Anterior cingulate cortex (tissue), 58 donors: ENCODE results near the gene NUP210.
"Not testable (repeated sequence)": the region's sequence is repeated elsewhere in the genome, so short reads cannot be mapped to it uniquely, and the experiment has no call there.

Source experiments
- DNase-seq, 58 donors: peaks; one replicate each; lab custom pipeline; 2025; lab: John Stamatoyannopoulos, UW

The NUP210 gene

GRCh38 chr3:13378155-13378554 is 42.0 kb downstream of the NUP210 start:
- no peak for DNase-seq

DNA sequence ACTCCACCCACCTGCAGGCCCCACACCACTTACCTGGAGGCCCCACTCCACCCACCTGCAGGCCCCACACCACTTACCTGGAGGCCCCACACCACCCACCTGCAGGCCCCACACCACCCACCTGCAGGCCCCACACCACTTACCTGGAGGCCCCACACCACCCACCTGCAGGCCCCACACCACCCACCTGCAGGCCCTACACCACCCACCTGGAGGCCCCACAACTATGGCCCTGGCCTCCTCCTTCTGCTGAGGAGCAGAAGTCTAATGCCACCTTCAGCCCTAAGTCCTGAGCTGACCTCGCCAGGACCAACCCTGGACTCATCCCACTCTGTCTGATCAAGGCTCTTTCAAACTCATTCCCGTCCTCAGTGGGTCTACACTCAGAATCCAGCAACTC is 42.4 kb downstream of the NUP210 start:
- DNase-seq = not testable (repeated sequence)

GRCh38 chr3:13377021-13377420 is 43.1 kb downstream of the NUP210 start:
- no peak for DNase-seq

- DNase-seq = no peak
Measured at GRCh38 chr3:13376091-13376490, 44.0 kb downstream of the NUP210 start.

DNA sequence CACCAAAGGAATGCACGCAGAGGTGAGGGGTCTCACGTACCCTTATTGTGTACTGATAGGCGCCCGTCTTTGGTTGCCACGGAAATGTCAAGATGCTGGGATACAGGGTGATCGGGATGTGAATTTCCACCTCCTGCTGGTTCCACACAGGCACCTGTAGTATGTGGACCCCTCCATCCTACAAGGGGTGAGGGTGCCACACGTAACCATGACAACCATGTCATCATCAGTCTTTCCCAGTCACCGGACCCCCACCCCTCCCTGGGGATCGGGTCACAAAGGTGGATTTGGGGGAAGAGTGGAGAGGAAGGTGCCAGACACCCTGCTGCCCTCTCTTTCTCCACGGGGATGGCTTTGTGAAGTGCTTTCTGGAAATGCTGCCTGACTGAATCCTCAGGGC is 44.7 kb downstream of the NUP210 start:
- DNase-seq = no peak

DNA sequence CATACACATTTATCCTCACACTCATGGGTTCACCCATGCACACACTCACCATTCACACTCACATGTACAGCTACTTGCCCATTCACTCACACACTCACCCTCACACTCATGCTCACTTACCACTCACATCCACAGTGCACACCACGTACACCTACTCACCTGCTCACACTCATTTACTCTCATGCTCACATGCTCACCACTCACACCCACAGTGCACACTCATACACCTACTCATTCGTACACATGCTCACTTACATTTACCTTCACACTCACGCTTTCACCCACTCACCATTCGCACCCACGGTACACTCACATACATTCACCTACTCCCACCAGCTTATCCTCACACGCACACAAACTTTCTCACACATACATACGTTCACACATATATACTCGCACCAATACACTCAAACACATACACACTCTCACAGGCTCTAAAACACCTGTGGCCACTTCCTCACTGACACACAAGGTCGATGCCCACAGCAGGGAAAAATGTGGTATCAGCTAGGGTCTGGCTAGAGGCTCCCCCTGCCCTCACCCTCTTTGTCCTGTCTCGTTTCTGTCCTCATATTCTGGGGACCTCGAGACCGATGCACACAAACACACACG is 46.0 kb downstream of the NUP210 start:
- DNase-seq = no peak

GRCh38 chr3:13372656-13373055 is 47.5 kb downstream of the NUP210 start:
- DNase-seq = no peak

DNA sequence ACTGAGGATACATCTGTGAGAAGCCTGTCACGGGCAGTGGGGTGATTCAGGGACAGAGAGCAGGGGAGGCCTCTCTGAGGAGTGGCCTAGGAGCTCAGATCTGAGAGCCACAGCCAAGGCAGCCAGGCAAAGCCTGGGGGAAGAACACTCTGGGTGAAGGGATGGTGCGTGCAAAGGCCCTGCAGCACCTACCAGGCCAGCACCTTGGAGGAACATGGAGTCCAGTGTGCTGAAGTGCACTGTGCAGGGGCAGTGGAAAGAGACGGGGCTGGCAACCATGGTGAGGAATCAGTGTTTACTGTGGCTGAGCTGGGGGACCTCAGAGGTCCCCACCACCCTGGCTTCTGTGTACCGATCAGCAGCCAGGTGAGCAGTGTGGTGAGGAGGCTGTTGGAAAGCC is 48.0 kb downstream of the NUP210 start:
- DNase-seq = no peak

- no peak for DNase-seq
Measured at GRCh38 chr3:13371100-13372075, 48.7 kb downstream of the NUP210 start.

- peak in 20 of 58 donors; percentile 7 to 62 (median 21) for DNase-seq
Measured at GRCh38 chr3:13370609-13371008, 49.5 kb downstream of the NUP210 start.

DNA sequence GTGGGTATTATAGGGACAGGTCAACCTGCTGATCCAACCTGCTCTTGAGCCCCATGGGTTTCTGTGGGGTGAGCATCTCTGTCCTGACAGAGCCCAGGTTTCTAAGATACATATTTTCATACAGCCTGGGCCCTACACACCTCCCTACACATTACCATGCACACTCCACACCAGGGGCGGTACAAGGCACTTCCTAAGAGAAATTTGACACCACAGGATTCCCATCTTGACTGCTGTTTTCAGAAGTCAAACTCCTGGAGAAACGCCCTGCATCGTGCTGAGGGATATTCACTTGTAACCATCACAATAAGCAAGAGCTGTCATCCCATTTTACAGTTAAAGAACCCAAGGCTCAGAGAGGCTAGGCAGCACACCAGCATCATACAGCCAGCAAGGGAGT is 50.1 kb downstream of the NUP210 start:
- DNase-seq = no peak

DNA sequence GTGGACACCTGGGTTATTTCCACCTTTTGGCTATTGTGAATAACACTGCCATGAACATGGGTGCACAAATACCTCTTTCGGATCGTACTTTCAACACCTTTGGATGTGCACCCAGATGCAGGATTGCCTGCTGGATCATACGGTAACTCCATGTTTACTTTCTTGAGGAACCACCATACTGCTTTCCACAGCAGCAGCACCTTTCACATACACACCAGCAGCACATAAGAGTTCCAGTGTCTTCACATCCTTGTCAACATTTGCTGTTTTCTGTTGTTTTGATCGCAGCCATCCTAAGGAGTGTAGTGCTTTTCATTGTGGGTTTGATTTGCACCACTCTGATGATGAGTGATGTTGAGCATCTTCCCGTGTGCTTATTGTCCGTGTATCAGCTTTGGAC is 51.3 kb downstream of the NUP210 start:
- DNase-seq = no peak

- no peak for DNase-seq
Measured at GRCh38 chr3:13367728-13368127, 52.4 kb downstream of the NUP210 start.

DNA sequence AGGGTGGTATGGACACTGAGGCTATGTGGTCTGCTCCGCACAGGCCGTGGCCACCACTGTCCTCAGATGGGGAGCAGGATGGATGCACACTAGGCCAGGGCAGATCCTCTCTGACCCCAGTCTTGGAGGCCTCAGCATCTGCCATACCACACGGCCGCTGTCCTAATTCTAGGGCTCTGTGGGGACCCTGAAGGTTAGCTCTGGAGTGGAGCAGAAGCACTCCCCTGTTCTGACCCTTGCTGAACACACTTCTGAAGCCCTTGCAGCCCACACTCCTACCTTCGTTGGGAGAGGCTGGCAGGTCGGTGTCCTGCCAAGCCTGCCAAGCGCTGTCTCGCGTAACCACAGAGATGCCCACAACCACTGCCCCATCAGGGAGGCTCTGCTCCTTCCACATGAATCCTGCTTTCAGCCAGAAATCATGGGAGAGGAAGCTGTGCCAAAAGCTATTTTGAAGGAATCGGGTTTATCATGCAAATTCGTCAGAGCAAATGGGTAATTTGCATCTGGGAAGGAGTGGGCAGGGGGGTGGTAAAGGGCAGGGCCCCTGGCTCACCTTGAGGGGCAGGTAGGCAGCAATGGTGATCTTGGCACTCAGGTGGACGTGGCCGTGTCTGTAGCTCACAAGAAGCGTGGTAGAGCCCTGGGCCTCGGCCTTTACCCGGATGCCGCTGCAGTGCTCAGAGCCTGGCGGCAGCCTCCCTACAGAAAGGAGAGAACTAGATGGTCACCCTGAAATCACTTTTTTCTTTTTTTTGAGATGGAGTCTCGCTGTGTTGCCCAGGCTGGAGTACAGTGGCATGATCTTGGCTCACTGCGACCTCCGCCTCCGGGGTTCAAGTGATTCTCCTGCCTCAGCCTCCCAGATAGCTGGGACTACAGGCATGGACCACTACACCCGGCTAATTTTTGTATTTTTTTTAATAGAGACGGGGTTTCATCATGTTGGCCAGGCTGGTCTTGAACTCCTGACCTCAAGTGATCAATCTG is 54.4 kb downstream of the NUP210 start:
- DNase-seq = no peak

- DNase-seq = peak in 1 of 58 donors; percentile 21
Measured at GRCh38 chr3:13364602-13365271, 55.4 kb downstream of the NUP210 start.

- no peak for DNase-seq
Measured at GRCh38 chr3:13362551-13362950, 57.6 kb downstream of the NUP210 start.

DNA sequence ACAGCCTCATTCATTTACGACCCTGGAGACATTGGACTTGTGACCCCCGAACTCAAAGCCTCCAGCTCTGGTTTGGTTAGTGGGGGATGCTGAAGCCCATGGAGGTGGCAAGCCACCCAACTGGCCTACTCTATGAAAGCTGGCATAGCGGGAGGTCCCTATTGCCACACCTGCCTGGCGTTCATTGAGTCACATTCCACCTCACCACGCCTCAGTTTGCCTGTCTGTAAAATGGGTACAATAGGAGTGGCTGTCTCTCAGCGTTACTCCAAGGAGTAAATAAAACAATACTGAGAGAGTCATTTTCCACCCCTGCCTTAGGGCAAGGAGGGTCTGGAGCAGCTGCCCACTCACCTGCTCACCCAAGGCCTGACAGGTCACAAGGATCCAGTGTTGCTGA is 60.2 kb downstream of the NUP210 start:
- no peak for DNase-seq

- no peak for DNase-seq
Measured at GRCh38 chr3:13358643-13359042, 61.5 kb downstream of the NUP210 start.

- DNase-seq = no peak
Measured at GRCh38 chr3:13358051-13358450, 62.1 kb downstream of the NUP210 start.

GRCh38 chr3:13357074-13357473 is 63.0 kb downstream of the NUP210 start:
- DNase-seq = no peak
